Activated CD4-positive, alpha-beta memory T cell treated with anti-CD3 and anti-CD28 coated beads for 36 hours (primary cell): ENCODE results near the gene TNS4. TPM values are rescaled to one million over a fixed set of nuclear protein-coding genes. Genes with fewer than 3 reads are reported as not detected.

ENCODE experiments used
- CTCF ChIA-PET: fragments of 350-600 bp; sonication (Branson Sonifier 250); formaldehyde crosslinking; loops from one replicate; lab custom pipeline; 2021; ENCODE audit warnings: antibody characterized with exemption, inconsistent platforms; lab: Charles Lee
- POLR2A ChIA-PET: fragments of 350-600 bp; sonication (Branson Sonifier 250); formaldehyde crosslinking; loops from one replicate; lab custom pipeline; 2021; ENCODE audit warnings: antibody characterized with exemption; lab: Charles Lee
- DNase-seq: peaks from one replicate; pipeline ENCODE4 v3.0.0-alpha.2; 2020
- H3K27ac Mint-ChIP-seq: one replicate; pipeline ENCODE4 v1.8.0; 2021; ENCODE audit warnings: mixed read lengths
- H3K27me3 Mint-ChIP-seq: one replicate; pipeline ENCODE4 v1.8.0; 2021; ENCODE audit warnings: mixed read lengths
- H3K36me3 Mint-ChIP-seq: one replicate; pipeline ENCODE4 v1.8.0; 2021; ENCODE audit warnings: mixed read lengths
- H3K4me1 Mint-ChIP-seq: one replicate; pipeline ENCODE4 v1.8.0; 2021; ENCODE audit warnings: low read depth, mixed read lengths
- H3K4me3 Mint-ChIP-seq: one replicate; pipeline ENCODE4 v1.8.0; 2021; ENCODE audit warnings: mild to moderate bottlenecking, mixed read lengths
- H3K9me3 Mint-ChIP-seq: one replicate; pipeline ENCODE4 v1.8.0; 2021; ENCODE audit warnings: mixed read lengths
- intact Hi-C: fragments of 100-400 bp; cut with micrococcal nuclease; formaldehyde crosslinking; loops from one replicate; pipeline ENCODE4 v1.15.1; 2023
- total RNA-seq, 2 experiments: library from RNA; stranded (reverse); gene quantifications; one replicate each; pipeline ENCODE4 v1.2.3, GENCODE V29; 2021

The TNS4 gene
- total RNA-seq, 2 experiments from 2014 or later = 14.5 to 15.2 TPM

DNA sequence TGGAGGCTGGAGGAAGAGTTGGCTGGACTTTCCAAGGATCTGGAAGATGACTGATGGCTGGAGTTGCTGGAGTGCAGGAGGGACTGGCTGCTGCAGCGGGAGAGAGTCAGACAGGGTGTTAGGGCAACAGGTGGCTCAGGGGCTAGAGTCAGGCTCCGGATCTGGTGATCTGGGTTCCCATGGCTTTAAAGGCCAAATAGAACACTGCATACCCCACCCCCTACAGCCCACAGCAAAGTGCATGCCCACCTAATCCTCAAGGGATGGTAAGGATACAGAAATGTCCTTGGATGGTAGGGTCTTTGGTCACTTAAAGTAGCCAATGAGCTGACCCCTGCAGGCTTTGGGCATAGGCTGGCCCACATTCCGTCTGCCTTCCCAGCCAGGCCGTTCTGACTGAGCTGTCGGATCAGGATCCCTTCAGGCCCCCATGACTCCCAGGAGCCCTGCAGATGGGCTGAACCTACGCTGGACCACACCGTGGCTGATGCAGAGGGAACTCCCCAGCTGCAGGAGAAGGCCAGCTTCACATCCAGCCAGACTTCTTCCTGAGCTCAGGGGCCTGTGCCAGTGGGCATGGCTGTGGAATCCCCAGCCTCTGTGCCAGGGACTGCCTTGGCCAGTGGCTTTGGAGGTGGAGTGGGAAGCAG lies 13.9 kb downstream of the TNS4 start:
- POLR2A ChIA-PET = interaction anchor here (1.4 kb wide), 1 partner anchor 30 kb away, joined by 5 read pairs; no protein-coding TSS in a partner anchor
- Mint-ChIP-seq H3K27ac (peak overlapping the region; percentile 47), H3K36me3 (no peaks in the 10 kb centered on the region)

DNA sequence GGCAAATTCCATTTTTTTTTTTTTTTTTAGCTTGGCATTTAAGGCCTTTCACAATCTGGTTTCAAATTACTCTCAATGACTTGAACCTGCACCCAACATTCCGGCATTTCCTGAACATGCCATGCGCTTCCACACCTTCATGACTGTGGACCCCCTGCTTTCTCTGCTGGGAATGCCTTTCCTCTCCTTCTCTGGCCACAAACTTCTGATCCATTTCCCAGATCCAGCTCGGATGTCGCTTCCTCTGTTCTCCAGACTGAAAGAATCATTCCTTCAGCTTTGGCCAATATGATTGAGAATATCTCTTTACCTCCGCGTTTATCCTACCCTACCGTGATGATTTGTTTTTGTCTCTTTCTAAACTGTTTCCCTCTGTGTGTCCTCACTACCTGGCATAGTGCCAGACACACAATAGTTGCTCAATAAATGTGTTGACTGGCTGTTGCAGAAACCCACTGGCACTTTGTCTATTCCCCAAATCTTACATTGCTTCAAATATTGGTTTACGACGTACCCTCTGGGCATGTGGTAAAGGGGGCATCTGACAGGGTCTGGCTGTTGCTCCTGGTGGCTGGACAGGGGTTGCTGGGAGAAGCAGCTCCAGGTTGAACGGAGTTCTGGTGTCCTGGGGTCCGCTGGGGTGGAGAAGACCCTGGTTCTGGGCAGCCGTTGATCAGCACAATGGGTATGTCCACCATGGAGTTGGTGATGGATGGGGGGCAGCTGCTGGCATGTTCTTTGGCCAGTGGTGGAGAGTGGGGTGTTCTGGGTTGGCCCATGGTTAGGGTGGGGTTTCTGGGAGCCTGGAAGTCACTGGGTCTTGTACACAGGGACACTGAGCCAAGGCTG lies 14.7 kb downstream of the TNS4 start:
- H3K36me3 Mint-ChIP-seq = no peaks in the 10 kb centered on the region
- no peak overlapping the region for H3K4me3 Mint-ChIP-seq
- intact Hi-C loops = no loop called here
- DNase-seq = no peak
- ChIA-PET CTCF (interaction anchor here (1.2 to 1.6 kb wide), 2 partner anchors 10 to 36 kb away, joined by 4 to 10 read pairs; no protein-coding TSS in a partner anchor), POLR2A (interaction anchor here (1.4 kb wide), 2 partner anchors 11 to 31 kb away, joined by 4 to 5 read pairs; no protein-coding TSS in a partner anchor)
- peaks cover 73% of the 10 kb centered on the region for H3K4me1 Mint-ChIP-seq
- no peaks in the 10 kb centered on the region for H3K27me3 Mint-ChIP-seq
- peak overlapping the region; percentile 74 for H3K27ac Mint-ChIP-seq
- no peaks in the 10 kb centered on the region for H3K9me3 Mint-ChIP-seq

More for the DNA sequence above, 13.9 kb downstream of the TNS4 start:
- intact Hi-C loops = no loop called here
- DNase-seq = no peak
- CTCF ChIA-PET = interaction anchor here (1.0 to 1.2 kb wide), 2 partner anchors 11 to 73 kb away, joined by 3 to 6 read pairs; no protein-coding TSS in a partner anchor
- H3K4me1 Mint-ChIP-seq = peaks cover 66% of the 10 kb centered on the region
- H3K9me3 Mint-ChIP-seq = no peaks in the 10 kb centered on the region
- no peak overlapping the region for H3K4me3 Mint-ChIP-seq
- H3K27me3 Mint-ChIP-seq = no peaks in the 10 kb centered on the region

DNA sequence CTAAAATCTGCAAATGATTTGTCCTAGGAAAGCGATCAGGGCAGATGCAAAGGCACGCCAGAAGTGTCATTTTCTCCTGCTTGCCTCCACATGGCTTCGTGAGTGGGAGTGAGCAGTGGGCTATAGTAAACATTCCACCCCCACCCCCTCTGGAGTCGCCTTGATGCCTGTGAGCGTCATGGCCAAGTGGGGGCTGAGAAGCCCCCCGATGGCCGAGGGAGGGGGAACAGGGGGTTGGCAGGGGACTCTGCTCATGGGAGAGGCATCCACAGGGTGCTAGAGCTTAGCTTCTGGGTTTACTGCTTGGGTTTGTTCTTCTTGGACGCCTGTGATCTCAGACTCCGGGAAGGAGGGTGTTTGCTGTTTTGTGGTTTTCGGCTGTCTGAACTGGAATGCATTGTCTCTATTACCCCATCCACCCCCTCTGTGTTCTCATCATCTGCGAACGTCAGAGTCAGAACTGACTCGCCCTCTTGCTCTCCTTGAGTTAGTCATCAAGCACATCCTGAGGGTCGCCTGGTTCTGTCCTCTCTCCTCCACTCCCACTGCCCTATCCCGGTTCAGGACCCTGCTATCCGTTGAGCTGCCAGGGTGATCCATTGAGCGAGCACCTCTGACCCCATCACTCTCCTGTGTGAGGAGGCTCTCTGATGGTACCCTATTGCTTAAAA lies 15.4 kb downstream of the TNS4 start:
- Mint-ChIP-seq H3K4me3 (no peak overlapping the region), H3K36me3 (no peaks in the 10 kb centered on the region), H3K9me3 (no peaks in the 10 kb centered on the region), H3K4me1 (peaks cover 76% of the 10 kb centered on the region), H3K27me3 (no peaks in the 10 kb centered on the region), H3K27ac (peak overlapping the region; percentile 74)
- CTCF ChIA-PET = interaction anchor here (1.2 to 1.6 kb wide), 2 partner anchors 9 to 36 kb away, joined by 4 to 10 read pairs; no protein-coding TSS in a partner anchor
- POLR2A ChIA-PET = interaction anchor here (1.4 kb wide), 2 partner anchors 10 to 31 kb away, joined by 4 to 5 read pairs; no protein-coding TSS in a partner anchor
- DNase-seq = peak; percentile 76
- intact Hi-C loops = no loop called here

DNA sequence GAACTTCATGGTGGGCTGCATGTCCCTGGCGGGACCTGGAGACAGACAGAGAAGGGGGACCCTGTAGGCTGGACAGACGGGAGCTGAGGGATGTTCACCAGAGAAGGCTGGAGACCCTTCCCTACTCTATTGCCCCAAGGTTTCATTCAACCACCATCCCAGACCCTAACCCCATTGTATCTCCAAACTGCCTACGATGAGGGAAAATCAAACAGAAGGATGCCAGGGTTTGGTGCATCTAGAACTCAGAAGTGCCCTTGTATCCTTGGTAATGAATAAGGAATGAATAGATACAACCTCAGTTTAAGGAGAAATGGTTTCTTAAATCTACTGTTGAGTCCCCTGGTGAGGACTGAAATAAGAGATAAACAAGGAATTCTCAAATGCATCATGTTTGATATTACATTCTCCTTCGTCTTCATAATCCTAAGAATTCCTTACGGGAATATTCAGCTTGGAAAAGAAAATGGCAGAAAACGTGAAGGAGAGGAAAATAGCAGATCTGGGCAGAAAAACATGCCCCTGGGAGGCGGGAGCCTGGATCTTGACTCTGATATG lies 16.4 kb downstream of the TNS4 start:
- Mint-ChIP-seq H3K36me3 (no peaks in the 10 kb centered on the region), H3K27ac (peak overlapping the region; percentile 74), H3K27me3 (no peaks in the 10 kb centered on the region), H3K4me1 (peaks cover 76% of the 10 kb centered on the region), H3K4me3 (no peak overlapping the region), H3K9me3 (no peaks in the 10 kb centered on the region)
- CTCF ChIA-PET = interaction anchor here (1.6 kb wide), 1 partner anchor 8 kb away, joined by 10 read pairs; no protein-coding TSS in a partner anchor
- intact Hi-C loops = no loop called here
- POLR2A ChIA-PET = interaction anchor here (1.4 kb wide), 1 partner anchor 9 kb away, joined by 4 read pairs; no protein-coding TSS in a partner anchor
- DNase-seq = no peak

DNA sequence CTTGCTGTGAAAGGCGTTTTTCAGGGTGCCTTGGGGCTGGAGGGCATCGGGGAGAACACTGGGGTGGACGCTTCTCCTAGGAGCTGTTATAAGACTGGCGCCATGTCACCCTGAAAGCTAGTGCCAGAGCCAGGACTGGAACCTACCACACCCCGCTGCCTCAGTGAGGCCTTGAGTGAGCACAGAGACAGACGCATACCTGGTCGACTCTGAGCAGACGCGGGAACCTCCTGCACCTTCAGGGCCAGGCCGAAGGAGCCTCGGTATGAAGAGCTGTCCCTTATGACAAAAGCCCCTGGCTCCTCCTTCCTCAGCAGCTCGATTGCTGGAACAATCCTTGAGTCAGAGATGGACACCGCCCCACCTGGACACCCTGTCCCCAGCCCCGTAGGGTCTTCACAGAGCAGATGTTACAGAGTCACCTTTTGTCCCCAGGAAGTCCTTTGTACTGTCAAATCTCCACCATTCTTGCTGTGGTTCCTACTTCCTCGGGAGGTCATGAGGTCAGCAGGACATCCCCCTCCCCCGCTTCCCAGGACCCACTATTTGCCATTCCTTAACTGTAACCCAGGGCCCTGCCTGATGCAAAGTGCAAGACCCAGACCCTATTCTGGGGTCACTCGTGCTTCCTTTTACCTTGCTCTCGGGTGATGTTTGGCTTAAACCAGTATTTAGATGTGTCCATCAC lies 17.0 kb downstream of the TNS4 start:
- Mint-ChIP-seq H3K27ac (peak overlapping the region; percentile 47), H3K4me1 (peaks cover 78% of the 10 kb centered on the region), H3K27me3 (no peaks in the 10 kb centered on the region), H3K9me3 (no peaks in the 10 kb centered on the region), H3K4me3 (no peak overlapping the region), H3K36me3 (peaks cover 3% of the 10 kb centered on the region)
- ChIA-PET CTCF (interaction anchor here (0.7 to 1.6 kb wide), 2 partner anchors 49 to 71 kb away, joined by 3 to 4 read pairs; no protein-coding TSS in a partner anchor), POLR2A (no interaction called here)
- intact Hi-C loops = no loop called here
- DNase-seq = no peak

DNA sequence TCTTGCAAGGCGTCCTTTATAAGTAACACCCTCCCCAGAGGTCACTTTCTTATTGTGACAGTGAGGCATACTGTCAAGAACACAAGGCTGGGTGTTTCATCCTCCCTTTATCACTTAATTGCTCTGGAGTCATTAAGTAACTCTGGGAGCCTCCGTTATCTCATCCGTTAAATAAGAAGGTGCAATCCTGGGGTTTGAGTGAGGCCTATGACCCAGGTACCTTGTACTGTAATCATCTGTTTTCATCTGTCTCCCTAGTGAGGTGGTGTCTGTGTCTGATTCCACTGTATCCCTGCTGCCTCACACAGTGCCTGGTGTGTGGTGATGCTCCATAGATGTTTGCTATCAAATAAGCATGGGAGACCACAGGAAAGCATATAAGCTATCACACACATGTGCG lies 17.7 kb downstream of the TNS4 start:
- POLR2A ChIA-PET = no interaction called here
- no peaks in the 10 kb centered on the region for H3K9me3 Mint-ChIP-seq
- CTCF ChIA-PET = interaction anchor here (0.7 to 1.6 kb wide), 2 partner anchors 50 to 70 kb away, joined by 3 to 4 read pairs; no protein-coding TSS in a partner anchor
- H3K27ac Mint-ChIP-seq = peak overlapping the region; percentile 61
- intact Hi-C loops = no loop called here
- no peak for DNase-seq
- peaks cover 6% of the 10 kb centered on the region for H3K36me3 Mint-ChIP-seq
- no peaks in the 10 kb centered on the region for H3K27me3 Mint-ChIP-seq
- H3K4me3 Mint-ChIP-seq = no peak overlapping the region
- H3K4me1 Mint-ChIP-seq = peaks cover 78% of the 10 kb centered on the region

DNA sequence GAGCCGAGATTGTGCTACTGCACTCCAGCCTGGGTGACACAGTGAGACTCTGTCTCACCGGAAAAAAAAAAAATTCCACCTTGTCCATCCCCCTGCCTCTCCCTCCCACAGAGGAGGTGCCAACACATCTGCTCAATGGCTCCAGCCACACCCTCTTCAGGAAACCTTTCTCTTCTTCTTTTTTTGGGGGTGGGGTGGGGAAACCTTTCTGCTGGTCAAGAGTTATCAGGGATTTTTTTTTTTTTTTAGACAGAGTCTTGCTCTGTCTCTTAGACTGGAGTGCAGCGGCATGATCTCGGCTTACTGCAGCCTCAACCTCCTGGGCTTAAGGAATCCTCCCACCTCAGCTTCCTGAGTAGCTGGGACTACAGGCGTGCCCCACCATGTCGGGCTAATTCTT lies 18.7 kb downstream of the TNS4 start:
- no peak for DNase-seq
- intact Hi-C loops = no loop called here
- ChIA-PET CTCF (interaction anchor here (1.6 to 2.6 kb wide), 2 partner anchors 39 to 51 kb away, joined by 4 to 8 read pairs; partner anchors contain the start of gene IGFBP4), POLR2A (interaction anchor here (0.7 kb wide), 1 partner anchor 35 kb away, joined by 3 read pairs; no protein-coding TSS in a partner anchor)
- H3K27ac Mint-ChIP-seq = peak overlapping the region; percentile 98
- peaks cover 80% of the 10 kb centered on the region for H3K4me1 Mint-ChIP-seq
- peaks cover 6% of the 10 kb centered on the region for H3K36me3 Mint-ChIP-seq
- no peaks in the 10 kb centered on the region for H3K27me3 Mint-ChIP-seq
- no peaks in the 10 kb centered on the region for H3K9me3 Mint-ChIP-seq
- peak overlapping the region; percentile 48 for H3K4me3 Mint-ChIP-seq

DNA sequence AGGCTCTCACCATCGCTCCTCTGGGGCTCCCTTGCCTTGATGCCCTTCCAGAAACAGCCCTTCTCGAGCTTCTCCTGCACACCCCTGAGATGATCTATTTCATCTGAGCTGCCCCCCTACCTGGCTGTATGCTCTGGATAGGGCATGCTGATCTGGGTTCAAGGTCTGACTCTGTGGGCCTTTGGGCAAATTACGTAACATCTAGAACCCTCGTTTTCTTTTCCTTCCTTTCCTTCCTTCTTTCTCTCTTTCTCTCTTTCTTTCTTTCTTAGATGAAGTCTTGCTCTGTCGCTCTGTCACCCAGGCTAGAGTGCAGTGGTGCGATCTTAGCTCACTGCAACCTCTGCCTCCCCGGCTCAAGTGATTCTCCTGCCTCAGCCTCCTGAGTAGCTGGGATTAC lies 20.3 kb downstream of the TNS4 start:
- CTCF ChIA-PET = interaction anchor here (1.4 to 2.6 kb wide), 4 partner anchors 37 to 80 kb away, joined by 5 to 13 read pairs (median 8); partner anchors contain the start of gene IGFBP4
- Mint-ChIP-seq H3K27ac (peak overlapping the region; percentile 98), H3K27me3 (no peaks in the 10 kb centered on the region), H3K4me1 (peaks cover 75% of the 10 kb centered on the region), H3K36me3 (peaks cover 11% of the 10 kb centered on the region), H3K4me3 (peak overlapping the region; percentile 76), H3K9me3 (no peaks in the 10 kb centered on the region)
- POLR2A ChIA-PET = interaction anchor here (1.0 to 3.7 kb wide), 10 partner anchors 9 to 82 kb away, joined by 3 to 36 read pairs (median 4); no protein-coding TSS in a partner anchor
- DNase-seq = no peak
- intact Hi-C loops = loop anchor here (2.0 kb wide), 4 partner anchors 36 to 158 kb away; no protein-coding TSS in a partner anchor

DNA sequence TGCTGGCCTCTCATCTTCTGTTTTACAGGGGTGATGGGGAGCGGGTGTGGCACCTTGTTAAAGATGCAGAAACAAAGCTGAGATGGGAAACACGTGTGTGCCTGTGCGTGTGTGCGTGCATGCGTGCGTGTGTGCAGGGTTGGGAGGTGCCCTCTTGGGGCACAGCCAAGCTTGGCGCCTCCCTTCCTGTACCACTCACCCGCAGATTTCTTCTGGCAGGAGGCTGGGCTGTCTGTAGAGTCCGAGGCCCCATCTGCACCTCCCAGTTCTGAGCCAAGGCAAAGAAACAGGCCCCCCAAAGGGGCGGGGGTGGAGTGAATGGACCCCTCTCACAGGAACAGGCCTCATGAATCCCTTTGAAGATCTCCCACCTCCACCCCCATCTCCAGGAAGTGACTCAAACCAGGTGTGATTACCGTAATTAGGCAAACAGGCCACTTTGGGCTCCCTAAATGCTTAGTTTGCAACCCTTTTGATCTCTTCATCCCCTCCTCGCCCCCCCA lies 20.9 kb downstream of the TNS4 start:
- CTCF ChIA-PET = interaction anchor here (1.5 to 2.6 kb wide), 4 partner anchors 36 to 80 kb away, joined by 8 to 16 read pairs (median 10); partner anchors contain the start of gene IGFBP4
- no peaks in the 10 kb centered on the region for H3K27me3 Mint-ChIP-seq

More for the DNA sequence above, 20.9 kb downstream of the TNS4 start:
- intact Hi-C loops = loop anchor here (1.0 to 2.0 kb wide), 7 partner anchors 35 to 158 kb away; no protein-coding TSS in a partner anchor
- peak; percentile 95 for DNase-seq
- Mint-ChIP-seq H3K4me3 (peak overlapping the region; percentile 76), H3K9me3 (no peaks in the 10 kb centered on the region), H3K27ac (peak overlapping the region; percentile 98), H3K36me3 (peaks cover 11% of the 10 kb centered on the region), H3K4me1 (peaks cover 70% of the 10 kb centered on the region)
- POLR2A ChIA-PET = interaction anchor here (0.9 to 3.7 kb wide), 11 partner anchors 8 to 82 kb away, joined by 3 to 36 read pairs (median 4); no protein-coding TSS in a partner anchor
